Right forelimb (tissue), 1 donor: ENCODE results near the gene LUC7L3.
A peak's percentile ranks its signal among the peaks of the same experiment; 100 is the strongest.

ENCODE experiments used
- DNase-seq: peaks from one replicate; pipeline ENCODE4 v3.0.0-alpha.2; 2018

The LUC7L3 gene, protein sequence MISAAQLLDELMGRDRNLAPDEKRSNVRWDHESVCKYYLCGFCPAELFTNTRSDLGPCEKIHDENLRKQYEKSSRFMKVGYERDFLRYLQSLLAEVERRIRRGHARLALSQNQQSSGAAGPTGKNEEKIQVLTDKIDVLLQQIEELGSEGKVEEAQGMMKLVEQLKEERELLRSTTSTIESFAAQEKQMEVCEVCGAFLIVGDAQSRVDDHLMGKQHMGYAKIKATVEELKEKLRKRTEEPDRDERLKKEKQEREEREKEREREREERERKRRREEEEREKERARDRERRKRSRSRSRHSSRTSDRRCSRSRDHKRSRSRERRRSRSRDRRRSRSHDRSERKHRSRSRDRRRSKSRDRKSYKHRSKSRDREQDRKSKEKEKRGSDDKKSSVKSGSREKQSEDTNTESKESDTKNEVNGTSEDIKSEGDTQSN

DNA sequence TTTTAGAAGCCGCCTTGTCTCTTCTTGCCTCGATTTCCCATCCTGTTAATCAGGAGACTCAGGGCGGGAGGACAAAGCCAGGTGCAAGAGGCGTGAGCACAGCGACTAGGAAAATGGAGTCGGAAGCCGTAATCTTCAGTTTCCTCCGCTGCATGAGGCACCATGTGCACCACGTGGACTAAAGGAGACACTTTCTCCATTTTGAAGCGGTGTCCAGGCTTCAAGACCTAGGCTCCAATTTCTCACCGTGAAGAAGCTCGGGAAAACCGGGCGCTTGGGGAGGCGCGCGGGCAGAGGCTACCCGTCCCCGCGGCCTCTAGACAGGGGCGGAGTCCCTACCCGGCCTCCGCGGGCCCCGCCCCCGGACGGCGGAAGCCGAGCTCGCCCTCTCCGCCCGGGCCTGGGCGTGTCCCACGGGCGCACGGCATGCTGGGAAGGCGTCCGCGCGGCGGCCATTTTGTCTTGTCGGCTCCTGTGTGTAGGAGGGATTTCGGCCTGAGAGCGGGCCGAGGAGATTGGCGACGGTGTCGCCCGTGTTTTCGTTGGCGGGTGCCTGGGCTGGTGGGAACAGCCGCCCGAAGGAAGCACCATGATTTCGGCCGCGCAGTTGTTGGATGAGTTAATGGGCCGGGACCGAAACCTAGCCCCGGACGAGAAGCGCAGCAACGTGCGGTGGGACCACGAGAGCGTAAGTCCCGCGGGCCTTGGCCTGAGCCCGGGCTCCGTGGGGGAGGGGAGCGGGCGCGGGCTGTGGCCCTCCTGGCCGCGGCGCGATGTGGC lies at the start of gene LUC7L3:
TSS of gene LUC7L3 (plus strand) at position 460 of the 780 bp plus-strand sequence. CDS start at position 590, 130 bp downstream.
- DNase-seq: peak; percentile 96

DNA sequence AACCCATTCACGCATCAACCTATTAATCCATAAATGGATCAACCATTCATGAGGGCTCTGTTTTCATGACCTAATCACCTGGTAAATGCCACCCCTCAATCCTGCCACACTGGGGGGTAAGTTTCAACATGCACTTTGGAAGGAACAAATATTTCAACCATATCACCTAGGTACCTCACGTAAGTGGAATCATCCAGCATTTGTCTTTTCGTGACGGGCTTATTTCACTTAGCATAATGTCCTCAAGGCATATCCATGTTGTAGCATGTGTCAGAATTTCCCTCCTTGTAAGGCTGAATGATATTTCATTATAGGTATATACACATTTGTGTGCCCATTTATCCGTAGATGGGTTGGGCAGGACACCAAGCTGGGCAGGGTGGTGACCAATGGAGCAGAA lies 47.3 kb upstream of the LUC7L3 start:
- no peak for DNase-seq

DNA sequence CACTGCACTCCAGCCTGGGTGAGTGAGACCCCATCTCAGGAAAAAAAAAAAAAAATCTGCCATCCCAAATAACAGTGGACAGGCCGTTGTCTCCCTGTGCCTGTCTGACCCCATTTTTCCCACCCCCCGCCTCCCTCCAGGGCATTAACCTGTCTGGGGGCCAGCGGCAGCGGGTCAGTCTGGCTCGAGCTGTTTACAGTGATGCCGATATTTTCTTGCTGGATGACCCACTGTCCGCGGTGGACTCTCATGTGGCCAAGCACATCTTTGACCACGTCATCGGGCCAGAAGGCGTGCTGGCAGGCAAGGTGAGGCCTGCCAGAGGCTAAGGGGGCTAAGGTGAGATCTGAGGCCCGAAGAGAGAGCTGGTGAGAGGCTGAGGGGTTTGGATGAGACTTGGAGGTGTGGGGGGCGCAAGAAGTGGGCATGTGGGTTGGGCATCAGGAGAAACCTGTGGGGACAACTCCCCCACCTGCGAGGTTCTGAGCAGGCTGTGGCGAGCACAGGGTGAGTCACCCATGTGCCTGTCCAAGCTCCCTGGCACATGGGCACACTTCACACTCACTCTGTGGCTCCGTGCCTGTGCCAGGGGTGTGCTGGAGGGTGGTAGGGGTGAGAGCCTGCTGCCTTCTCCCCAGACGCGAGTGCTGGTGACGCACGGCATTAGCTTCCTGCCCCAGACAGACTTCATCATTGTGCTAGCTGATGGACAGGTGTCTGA lies 46.4 kb upstream of the LUC7L3 start:
- no peak for DNase-seq

DNA sequence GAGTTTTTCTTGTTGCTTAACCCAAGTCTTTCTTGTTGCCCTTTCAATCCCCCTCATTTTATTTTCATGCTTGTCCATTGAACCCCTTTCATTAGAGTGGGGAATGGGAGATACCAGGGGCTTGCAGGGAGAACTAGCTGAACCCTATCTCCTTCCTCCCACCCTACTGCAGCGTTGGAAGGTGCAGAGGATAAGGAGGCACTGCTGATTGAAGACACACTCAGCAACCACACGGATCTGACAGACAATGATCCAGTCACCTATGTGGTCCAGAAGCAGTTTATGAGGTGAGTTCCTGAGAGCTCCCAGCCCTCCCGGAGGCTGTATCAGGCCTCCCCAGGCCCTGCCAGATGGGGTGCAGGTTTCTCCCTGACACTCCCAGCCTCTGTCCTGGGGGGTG lies 44.2 kb upstream of the LUC7L3 start:
- no peak for DNase-seq

DNA sequence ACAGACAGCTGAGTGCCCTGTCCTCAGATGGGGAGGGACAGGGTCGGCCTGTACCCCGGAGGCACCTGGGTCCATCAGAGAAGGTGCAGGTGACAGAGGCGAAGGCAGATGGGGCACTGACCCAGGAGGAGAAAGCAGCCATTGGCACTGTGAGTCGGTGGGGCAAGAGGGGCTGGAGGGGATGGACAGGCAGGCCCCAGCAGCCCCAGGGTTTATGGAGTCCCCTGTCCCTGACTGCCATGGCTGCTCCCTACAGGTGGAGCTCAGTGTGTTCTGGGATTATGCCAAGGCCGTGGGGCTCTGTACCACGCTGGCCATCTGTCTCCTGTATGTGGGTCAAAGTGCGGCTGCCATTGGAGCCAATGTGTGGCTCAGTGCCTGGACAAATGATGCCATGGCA lies 43.8 kb upstream of the LUC7L3 start:
- DNase-seq: no peak

DNA sequence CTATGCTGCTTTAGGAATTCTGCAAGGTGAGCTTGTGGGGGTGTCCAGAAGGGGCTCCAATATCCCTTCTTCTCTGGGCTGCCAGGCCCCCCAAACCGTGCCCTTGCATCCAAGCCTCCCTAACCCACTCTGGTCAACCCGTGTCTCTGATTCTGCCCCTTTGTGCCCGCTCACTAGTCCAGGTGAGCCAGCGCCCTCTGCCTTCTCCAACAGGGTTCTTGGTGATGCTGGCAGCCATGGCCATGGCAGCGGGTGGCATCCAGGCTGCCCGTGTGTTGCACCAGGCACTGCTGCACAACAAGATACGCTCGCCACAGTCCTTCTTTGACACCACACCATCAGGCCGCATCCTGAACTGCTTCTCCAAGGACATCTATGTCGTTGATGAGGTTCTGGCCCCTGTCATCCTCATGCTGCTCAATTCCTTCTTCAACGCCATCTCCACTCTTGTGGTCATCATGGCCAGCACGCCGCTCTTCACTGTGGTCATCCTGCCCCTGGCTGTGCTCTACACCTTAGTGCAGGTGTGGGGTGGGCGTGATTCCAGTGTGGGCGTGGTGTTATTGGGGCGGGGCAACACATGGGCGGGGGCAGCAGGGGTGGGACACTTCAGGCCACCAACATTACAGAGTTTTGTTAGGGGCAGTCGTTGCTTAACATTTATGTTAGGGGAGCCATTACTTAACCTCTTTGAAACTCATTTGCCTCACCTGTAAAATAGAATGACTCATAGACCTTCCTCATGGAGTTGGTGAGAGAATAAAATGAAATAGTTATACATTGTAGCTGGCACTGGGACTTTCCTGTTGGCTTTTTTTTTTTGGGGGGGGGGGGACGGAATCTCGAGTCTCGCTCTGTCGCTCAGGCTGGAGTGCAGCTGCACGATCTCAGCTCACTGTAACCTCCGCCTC lies 43.1 kb upstream of the LUC7L3 start:
- DNase-seq: no peak

DNA sequence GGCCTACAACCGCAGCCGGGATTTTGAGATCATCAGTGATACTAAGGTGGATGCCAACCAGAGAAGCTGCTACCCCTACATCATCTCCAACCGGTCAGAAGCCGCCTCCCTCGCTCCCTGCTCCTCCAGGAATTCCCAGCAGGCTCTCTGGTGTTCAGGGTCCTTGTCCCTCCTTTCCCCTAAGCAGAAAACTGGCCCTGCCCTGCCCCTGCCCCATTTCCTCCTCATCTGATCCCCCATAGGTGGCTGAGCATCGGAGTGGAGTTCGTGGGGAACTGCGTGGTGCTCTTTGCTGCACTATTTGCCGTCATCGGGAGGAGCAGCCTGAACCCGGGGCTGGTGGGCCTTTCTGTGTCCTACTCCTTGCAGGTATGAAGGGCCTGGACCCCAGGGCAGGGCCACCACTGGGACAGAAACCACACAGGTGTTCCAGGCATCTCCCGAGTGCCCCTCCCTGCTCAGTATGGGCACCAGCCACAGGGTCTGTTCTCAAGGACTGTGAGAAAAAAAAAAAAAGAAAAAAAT lies 41.5 kb upstream of the LUC7L3 start:
- DNase-seq: no peak

DNA sequence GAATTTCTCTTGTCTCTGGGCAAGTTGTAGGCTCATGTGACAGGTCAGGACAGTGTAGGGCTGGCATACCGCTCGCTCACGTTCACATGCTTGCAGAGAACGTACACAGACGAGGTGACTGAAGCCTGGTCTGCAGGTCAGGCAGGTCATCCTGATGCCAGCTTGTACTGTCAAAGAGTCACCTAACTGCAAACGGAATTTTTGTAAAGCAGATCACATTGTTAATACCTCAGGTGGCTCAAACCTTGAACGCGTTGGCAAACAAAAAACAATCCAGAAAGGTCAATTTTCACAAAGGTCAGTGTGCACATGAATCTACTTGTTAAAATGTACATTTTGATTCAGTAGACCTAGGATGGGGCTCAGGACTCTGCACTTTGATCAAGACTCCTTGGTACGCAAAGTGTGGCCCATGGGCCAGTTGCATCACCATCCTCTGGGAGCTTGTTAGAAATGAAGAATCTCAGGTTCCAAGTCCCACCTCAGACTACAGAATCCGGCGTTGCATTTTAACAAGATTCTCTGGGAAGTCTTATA lies 40.3 kb upstream of the LUC7L3 start:
- peak; percentile 29 for DNase-seq

DNA sequence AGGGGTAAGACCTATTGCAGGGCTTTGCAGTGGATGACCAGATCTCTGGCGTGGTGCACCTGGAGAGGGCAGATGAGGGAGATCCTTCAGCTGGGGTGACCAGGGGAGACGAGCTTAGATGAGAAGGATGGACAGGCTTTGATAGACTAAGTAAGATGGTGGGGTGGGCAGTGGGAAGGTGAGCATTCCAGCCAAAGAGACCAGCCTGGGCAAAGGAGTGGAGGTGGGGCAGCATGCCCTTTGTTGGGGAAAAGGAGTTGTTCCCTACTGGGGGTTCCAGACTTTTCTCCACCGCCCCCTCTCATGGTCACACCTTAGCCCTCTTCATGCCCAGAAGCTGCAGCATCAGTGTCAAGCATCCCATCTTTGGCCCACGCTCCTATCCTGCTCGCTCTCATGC lies 39.3 kb upstream of the LUC7L3 start:
- no peak for DNase-seq

DNA sequence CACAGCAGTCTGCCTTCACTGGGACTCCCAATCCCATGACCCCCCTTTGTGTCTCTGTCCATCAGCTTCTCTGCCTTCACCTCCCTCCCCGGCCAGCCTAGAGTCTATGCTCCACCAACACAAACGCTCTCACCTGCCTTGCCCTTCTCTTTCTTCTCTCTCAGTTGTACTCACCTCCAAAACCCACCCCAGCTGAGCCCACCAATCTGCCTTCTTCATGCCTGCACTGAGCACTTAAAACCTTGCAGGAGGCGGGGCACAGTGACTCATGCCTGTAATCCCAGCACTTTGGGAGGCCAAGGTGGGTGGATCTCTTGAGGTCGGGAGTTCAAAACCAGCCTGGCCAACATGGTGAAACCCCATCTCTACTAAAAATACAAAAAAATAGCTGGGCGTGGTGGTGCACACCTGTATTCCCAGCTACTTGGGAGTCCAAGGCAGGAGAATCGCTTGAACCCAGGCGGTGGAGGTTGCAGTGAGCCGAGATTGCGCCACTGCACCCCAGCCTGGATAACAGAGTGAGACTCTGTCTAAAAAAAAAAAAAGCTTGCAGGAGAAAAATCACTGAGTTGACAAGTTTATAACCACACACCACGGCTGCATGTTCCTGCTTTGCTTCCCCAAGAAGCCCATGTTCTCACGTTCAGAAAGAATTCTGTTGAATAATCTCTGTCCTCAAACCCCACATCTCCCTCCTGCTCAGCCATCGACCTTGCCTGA lies 38.7 kb upstream of the LUC7L3 start:
- DNase-seq: peak; percentile 34

DNA sequence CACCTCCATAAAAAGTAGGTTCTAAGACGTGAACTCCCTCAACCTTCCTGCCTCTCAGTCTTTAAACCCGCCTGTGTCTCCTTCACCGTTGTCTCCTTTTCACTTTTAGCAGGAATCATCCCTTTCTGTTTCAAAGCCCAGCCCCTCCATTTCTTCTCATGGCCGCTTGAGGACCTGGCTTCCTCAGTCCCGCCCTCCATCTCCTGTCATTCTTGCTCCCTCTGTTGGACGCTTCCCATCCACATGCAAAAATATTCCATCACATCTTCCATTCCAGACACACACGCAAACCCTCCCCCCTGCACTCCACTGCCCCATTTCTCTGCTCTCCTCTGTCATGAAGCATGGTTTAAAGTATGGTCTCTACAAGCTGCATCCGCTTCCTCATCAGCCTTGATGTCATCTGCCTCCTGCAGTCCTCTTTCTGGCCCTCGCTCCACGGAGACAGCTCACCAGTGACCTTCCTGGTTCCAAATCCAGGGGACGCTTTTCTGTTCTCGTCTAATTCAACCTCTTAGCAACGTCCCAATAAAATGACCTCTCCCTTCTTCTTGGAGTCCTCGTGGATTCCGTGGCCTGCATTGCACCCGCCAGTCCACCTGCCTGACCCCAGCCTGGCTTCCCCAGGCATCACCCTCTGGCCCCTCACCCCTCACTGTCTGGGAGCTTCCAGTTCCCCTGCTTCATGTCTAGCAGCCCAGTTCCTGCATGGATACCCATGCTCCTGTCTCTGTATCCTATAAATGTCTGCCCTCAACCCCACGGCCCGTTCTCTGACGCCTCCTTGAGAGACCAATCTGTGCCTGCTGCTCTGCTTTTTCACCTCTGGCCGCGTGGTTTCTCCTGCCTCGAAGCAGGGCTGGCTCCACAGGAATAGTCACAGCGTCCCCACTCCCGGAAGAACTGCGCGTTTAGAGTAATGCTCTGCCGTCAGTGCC lies 37.9 kb upstream of the LUC7L3 start:
- DNase-seq: peak; percentile 78

DNA sequence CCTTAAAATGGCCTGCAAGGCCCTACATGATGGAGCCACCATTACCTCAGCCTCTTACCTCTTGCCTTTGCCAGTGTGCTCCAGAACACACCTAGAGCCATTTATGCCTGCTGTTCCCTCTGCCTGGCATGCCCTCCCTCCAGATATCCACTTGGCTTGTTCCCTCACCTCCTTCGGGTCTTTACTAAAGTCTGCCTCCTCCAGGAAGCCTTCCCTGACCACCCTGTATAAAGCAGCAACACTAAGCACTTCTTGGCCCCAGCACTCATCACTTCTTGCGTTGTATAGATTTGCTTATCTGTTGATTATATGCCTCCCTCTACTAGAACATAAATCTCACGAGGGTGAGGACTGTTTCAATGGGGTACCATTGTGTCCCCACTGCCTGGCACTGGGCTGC lies 37.0 kb upstream of the LUC7L3 start:
- DNase-seq: peak; percentile 24

DNA sequence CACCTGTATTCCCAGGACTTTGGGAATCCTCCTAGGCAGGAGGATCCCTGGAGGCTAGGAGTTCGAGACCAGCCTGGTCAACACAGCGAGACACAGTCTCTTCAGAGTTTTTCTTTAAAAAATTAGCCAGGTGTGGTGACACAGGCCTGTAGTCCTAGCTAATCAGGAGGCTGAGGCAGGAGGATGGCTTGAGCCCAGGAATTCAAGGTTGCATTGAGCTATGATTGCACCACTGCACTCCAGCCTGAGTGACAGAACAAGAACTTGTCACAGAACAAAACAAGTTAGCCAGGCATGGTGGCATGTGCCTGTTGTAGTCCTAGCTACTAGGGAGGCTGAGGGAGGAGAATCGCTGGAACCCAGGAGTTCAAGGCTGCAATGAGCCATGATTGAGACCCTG lies 36.5 kb upstream of the LUC7L3 start:
- no peak for DNase-seq

DNA sequence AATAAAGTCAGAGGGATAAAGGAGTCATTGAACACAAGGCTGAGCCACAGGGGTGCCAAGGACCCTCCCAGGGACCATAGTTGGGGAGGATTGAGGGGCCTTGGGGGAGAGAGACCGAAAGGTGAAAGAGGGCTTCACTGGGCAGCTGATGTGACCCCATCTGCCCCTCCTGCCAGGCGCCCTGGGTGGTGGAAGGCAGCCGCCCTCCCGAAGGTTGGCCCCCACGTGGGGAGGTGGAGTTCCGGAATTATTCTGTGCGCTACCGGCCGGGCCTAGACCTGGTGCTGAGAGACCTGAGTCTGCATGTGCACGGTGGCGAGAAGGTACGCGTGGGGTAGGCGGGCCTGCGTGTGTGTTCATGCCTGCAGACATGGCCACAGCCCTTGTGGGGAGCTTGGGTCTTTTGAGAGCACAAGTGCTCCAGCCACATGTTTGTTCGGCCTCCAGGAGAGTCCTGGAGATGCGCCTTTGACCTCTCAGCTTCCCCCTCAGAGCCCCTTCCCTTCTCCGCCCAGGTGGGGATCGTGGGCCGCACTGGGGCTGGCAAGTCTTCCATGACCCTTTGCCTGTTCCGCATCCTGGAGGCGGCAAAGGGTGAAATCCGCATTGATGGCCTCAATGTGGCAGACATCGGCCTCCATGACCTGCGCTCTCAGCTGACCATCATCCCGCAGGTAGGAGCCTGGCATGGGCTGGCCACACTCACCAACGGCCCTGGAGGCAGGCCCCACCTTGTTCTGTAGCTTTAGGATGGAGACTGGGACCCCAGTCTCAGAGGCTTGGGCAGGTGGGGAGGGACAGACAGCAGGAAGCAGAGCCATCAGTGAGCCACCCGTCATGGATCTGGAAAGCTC lies 35.7 kb upstream of the LUC7L3 start:
- DNase-seq: peak; percentile 35

DNA sequence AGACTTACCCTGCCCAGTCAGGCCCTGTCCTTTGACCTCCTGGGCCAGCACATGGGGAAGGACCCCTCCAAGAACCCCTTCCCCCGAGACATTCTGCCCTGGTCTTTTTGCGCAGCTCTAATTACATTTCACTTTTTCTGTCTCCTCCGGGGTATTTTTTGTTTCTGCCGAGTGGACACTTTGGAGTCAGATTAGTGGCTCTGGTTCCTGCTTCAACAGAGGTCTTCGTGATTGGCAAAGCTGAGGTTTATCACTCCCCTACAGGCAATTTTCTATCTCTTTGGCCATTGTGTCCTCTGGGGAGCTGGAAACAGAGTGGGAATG lies 35.2 kb upstream of the LUC7L3 start:
- DNase-seq: no peak

DNA sequence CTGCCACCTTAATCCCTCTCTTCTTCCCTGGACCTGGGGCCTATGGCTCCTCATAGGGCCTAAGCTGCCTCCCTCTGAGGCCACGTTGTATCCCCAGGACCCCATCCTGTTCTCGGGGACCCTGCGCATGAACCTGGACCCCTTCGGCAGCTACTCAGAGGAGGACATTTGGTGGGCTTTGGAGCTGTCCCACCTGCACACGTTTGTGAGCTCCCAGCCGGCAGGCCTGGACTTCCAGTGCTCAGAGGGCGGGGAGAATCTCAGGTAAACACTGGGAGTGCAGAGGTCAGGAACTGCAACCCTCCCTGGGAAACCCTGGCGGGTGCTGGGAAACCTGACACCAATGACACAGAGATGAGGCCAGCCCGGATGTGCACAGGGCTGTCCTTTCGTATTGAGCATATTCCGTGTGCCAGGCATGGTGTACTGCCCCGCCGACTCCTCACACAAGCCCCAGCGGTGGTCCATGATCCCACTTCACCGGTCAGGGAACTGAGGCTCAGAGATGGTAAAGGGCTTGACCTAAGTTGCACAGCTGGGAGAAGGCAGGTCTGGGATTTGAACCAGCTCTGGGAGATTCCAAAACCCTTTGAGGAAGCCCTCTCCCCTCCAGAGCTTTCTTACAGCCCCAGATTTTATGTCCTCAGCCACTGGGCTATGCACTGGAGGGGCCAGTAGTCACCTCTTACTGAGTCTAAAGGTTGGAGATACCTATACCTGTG lies 34.6 kb upstream of the LUC7L3 start:
- peak; percentile 29 for DNase-seq

DNA sequence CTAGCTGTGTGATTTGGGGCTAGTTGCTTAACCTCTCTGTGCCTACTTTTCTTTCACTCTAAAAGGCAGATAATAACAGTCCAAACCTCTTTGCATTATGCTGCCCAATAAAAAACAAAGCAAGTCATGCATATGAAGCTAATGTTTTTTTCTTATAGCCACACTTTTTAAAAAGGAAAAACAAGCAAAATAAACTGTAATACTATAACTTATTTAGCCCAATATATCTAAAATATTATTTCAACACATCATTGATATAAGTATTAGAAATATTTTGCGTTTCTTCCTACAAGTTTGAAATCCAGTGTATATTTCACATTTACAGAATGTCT lies 34.1 kb upstream of the LUC7L3 start:
- DNase-seq: no peak

DNA sequence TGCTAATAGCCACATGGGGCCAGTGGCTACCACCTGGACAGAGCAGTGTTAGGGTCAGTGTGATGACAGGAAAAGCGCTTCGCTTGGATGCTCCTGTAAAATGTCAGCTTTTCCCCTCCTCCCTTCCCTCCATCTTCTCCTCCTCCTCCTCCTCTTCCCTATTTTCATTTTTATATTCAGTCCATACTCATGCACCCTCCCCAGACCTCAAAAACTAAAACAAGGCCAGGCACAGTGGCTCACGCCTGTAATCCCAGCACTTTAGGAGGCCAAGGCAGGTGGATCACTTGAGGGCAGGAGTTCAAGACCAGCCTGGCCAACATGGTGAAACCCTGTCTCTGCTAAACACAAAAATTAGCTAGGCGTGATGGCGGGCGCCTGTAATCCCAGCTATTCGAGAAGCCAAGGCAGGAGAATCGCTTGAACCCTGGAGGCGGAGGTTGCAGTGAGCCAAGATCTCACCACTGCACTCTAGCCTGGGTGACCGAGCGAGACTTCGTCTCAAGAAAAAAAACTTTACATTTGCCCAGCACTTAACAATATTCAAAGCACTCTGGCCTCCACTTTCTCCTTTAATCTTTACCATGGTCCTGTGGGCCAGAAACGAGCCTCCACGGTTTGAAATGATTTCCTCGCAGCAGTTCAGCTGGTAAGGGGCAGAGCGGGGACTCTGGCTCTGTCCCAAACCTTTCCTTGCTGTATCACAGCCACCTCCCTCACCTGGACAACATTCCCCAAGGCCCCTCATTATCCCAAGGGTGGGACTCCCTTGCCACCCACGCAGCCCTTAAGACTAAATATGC lies 33.5 kb upstream of the LUC7L3 start:
- peak; percentile 25 for DNase-seq
